ENCODE data around the gene KIAA0825. TPM values are rescaled to one million over a fixed set of nuclear protein-coding genes. Genes with fewer than 3 reads are reported as not detected.

Gene KIAA0825
- total RNA-seq, 1 donor from 2014 or later = 5.0 TPM

DNA sequence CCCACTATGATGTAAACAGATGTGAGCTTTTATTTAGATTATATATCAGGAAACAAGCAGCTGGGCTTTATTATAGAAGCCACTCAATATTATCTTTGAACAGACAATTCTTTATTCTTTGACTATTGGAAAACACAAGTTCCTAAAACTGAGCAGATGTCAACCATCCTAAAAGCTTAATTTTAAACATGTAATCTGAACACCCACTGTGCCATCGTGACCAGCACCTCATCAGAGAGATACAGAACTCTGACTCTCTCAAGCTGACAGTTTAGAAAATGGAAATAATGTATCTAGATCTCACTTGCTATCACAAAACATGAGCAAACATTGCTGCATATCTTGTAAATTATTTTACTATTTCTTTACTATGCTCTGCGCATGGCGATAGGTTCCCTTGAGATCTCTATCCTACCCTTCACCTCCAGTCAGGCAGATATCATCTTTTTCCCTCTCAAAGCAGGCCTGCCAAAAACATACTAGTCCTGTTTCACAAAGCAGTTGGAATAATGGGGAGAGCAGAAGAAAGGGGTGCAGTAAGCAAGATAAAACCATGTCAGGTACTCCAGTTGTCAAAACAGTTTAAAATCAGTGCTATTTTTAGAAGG is 151.0 kb downstream of the KIAA0825 start:
- DNase-seq (ENCODE audit: extremely low spot score, unreplicated experiment) = no peak
- H3K4me1 Mint-ChIP-seq (ENCODE audit: unreplicated experiment) = peaks cover 11% of the 10 kb centered on the region
- no peak for TF ChIP-seq CTCF (IDR thresholded peaks at IDR 0.05)

GRCh38 chr5:94463739-94464138 is 154.7 kb downstream of the KIAA0825 start:
- H3K36me3 Mint-ChIP-seq (ENCODE audit: unreplicated experiment) = no peaks in the 10 kb centered on the region
- H3K27ac Mint-ChIP-seq (ENCODE audit: unreplicated experiment) = no peak overlapping the region
- H3K27me3 Mint-ChIP-seq (ENCODE audit: unreplicated experiment) = no peaks in the 10 kb centered on the region
- no peaks in the 10 kb centered on the region for H3K9me3 Mint-ChIP-seq (ENCODE audit: unreplicated experiment)
- no peak overlapping the region for H3K4me3 Mint-ChIP-seq (ENCODE audit: unreplicated experiment)
- H3K4me1 Mint-ChIP-seq (ENCODE audit: unreplicated experiment) = peaks cover 5% of the 10 kb centered on the region
- no peak for DNase-seq (ENCODE audit: extremely low spot score, unreplicated experiment)
- no peak for TF ChIP-seq CTCF (IDR thresholded peaks at IDR 0.05)

More for the DNA sequence above, 151.0 kb downstream of the KIAA0825 start:
- Mint-ChIP-seq H3K27me3 (ENCODE audit: unreplicated experiment) (no peaks in the 10 kb centered on the region), H3K27ac (ENCODE audit: unreplicated experiment) (no peak overlapping the region), H3K9me3 (ENCODE audit: unreplicated experiment) (no peaks in the 10 kb centered on the region), H3K4me3 (ENCODE audit: unreplicated experiment) (no peak overlapping the region), H3K36me3 (ENCODE audit: unreplicated experiment) (no peaks in the 10 kb centered on the region)

- Mint-ChIP-seq H3K9me3 (ENCODE audit: unreplicated experiment) (no peaks in the 10 kb centered on the region), H3K4me3 (ENCODE audit: unreplicated experiment) (no peak overlapping the region), H3K36me3 (ENCODE audit: unreplicated experiment) (no peaks in the 10 kb centered on the region), H3K27ac (ENCODE audit: unreplicated experiment) (no peak overlapping the region), H3K27me3 (ENCODE audit: unreplicated experiment) (no peaks in the 10 kb centered on the region), H3K4me1 (ENCODE audit: unreplicated experiment) (peaks cover 5% of the 10 kb centered on the region)
- no peak for TF ChIP-seq CTCF (IDR thresholded peaks at IDR 0.05)
- no peak for DNase-seq (ENCODE audit: extremely low spot score, unreplicated experiment)
Measured at GRCh38 chr5:94461131-94461530, 157.3 kb downstream of the KIAA0825 start.

- no peak overlapping the region for H3K27ac Mint-ChIP-seq (ENCODE audit: unreplicated experiment)
- no peak for TF ChIP-seq CTCF (IDR thresholded peaks at IDR 0.05)
- H3K9me3 Mint-ChIP-seq (ENCODE audit: unreplicated experiment) = no peaks in the 10 kb centered on the region
- H3K4me3 Mint-ChIP-seq (ENCODE audit: unreplicated experiment) = no peak overlapping the region
- no peaks in the 10 kb centered on the region for H3K36me3 Mint-ChIP-seq (ENCODE audit: unreplicated experiment)
- H3K27me3 Mint-ChIP-seq (ENCODE audit: unreplicated experiment) = no peaks in the 10 kb centered on the region
- peaks cover 5% of the 10 kb centered on the region for H3K4me1 Mint-ChIP-seq (ENCODE audit: unreplicated experiment)
- DNase-seq (ENCODE audit: extremely low spot score, unreplicated experiment) = no peak
Measured at GRCh38 chr5:94459915-94460314, 158.5 kb downstream of the KIAA0825 start.

- no peaks in the 10 kb centered on the region for H3K27me3 Mint-ChIP-seq (ENCODE audit: unreplicated experiment)
- no peak for DNase-seq (ENCODE audit: extremely low spot score, unreplicated experiment)
- no peaks in the 10 kb centered on the region for H3K4me1 Mint-ChIP-seq (ENCODE audit: unreplicated experiment)
- no peak for TF ChIP-seq CTCF (IDR thresholded peaks at IDR 0.05)
- no peaks in the 10 kb centered on the region for H3K9me3 Mint-ChIP-seq (ENCODE audit: unreplicated experiment)
- H3K27ac Mint-ChIP-seq (ENCODE audit: unreplicated experiment) = no peak overlapping the region
- no peaks in the 10 kb centered on the region for H3K36me3 Mint-ChIP-seq (ENCODE audit: unreplicated experiment)
- no peak overlapping the region for H3K4me3 Mint-ChIP-seq (ENCODE audit: unreplicated experiment)
Measured at GRCh38 chr5:94457788-94458187, 160.6 kb downstream of the KIAA0825 start.

Data from osteocyte (in vitro differentiated cells).